ENCODE data around the gene LRP3.

Gene LRP3

GRCh38 chr19:33236696-33237390, 42.7 kb downstream of the LRP3 start:
- no peak for DNase-seq (ENCODE audit: low read depth in 2 of 2)

- DNase-seq (ENCODE audit: low read depth in 2 of 2), result no peak
Observed at GRCh38 chr19:33238481-33239149, 44.5 kb downstream of the LRP3 start.

- no peak for DNase-seq (ENCODE audit: low read depth in 2 of 2)
Observed at GRCh38 chr19:33239223-33239975, 45.3 kb downstream of the LRP3 start.

DNA sequence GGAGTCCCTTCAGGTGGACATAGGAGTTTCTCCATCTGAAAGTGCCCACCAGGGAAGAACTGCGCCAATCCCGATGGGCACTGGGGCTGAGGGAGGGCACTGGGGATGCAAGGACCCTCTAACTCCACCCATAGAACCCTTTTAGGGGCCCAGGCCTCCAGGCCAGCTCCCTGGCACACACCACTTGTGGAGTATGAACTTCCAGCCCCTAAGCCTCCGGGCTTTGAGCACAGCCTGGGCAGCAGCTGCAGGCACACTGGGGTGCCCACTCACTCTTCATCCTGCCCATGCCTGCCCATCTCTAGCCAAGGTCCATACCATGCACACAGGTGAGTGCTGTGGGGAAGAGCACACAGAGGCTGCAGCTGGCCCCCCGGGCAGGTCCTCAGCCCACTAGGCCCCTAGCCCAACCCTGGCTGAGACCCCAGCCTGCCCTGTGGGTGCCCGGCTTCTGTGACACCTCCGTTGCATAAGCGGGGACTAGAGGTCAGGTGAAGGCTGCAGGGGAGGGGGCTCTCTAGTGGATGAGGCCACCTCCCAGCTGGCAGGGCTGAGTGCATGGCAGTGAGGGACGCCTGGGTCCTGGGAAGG, 46.1 kb downstream of the LRP3 start:
- DNase-seq (ENCODE audit: low read depth in 2 of 2), result no peak

DNA sequence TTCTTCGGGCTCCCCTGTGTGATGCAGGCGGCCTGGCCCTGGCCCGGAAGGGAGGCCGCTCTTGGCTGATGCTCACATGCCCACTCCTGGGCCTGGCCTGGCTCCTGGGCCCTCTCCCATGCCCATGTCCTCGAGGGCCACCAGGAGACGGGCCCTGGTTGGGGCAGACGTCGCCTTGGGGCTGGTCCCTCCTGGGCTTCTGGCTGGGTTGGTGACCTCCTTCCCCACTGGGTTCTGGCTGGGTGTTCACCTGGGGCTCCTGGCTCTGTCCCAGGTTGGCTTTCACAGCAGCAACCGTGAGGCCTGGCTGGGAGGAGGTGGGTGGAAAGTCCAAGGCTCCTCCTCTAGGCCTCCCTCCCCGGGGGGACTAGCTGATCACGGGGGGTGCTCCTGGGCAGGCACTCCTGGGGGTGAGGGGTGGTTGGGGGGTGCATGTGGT, 47.0 kb downstream of the LRP3 start:
- no peak for DNase-seq (ENCODE audit: low read depth in 2 of 2)

- peak in 1 of 2 donors; percentile 26 for DNase-seq (ENCODE audit: low read depth in 2 of 2)
Observed at GRCh38 chr19:33241530-33242101, 47.5 kb downstream of the LRP3 start.

DNA sequence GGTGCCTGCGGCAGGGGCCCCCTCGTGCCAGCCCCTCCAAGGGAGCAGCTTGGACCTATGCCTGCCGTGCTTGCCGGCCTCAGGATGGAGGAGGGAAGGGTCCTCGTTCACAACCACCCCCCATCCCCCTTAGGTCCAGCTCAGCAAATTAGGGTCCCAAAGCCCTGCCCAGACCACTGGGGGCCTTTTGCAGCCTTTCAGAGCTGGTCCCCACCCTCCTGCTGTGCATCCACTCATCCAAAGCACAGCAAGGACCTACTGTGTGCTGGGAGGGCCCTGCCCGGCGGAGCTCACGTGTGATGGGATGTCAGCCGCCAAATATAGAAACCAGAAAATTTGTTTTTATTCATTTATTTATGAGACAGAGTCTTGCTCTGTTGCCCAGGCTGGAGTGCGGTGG, 48.0 kb downstream of the LRP3 start:
- no peak for DNase-seq (ENCODE audit: low read depth in 2 of 2)

DNA sequence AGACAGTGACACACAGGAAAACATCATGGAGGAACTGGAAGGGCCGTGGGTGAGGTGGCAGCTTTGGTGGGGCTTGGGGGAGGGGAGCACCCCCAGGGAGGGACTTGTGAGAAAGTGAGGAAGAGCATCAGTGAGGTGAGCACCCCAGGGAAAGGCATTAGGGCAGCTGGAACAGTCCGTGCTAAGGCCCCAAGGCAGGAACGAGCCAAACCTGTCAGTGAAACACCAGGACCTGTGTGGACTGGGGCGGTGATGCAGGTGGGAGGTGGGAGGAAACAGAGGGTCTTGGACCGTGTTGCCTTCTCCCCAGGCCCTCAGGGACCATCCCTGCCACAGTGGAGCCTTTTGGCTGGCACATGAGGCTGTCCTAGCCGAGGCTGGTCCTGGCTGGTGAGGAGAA, 48.8 kb downstream of the LRP3 start:
- DNase-seq (ENCODE audit: low read depth in 2 of 2), result no peak

DNA sequence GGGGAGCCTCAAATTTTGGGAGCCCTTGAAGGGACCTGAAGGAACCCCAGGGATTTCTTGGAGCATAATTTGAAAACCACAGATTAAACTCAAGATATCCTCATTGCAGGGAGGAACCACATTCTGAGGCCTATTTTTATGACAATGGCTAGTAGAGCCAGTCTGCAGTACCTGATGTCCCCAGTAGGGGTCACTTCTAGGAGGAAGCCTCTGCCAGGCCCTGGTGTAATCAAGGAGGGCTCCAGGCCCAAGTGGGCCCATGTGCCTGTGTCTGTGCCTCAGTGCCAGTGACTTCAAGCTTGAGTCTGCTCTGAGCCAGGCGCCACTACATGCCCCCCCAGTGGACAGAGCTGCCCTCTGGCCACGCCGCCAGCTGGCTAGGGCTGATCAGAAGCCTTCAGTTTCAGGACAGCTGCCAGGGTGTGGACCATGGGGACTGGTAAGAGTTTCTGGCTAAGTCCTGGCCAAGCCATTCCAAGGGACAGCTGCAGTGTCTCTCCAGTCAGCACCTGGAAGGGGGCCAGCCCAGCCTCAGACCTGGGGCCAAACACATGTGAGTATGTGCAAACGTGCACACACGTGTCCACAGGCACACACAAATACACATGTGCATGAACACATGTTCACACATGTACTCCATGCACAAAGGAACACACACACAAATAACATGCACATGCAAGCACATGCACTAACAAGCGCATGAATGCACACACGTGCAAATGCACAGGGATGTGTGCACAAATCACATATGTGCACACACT, 52.0 kb downstream of the LRP3 start:
- no peak for DNase-seq (ENCODE audit: low read depth in 2 of 2)

DNA sequence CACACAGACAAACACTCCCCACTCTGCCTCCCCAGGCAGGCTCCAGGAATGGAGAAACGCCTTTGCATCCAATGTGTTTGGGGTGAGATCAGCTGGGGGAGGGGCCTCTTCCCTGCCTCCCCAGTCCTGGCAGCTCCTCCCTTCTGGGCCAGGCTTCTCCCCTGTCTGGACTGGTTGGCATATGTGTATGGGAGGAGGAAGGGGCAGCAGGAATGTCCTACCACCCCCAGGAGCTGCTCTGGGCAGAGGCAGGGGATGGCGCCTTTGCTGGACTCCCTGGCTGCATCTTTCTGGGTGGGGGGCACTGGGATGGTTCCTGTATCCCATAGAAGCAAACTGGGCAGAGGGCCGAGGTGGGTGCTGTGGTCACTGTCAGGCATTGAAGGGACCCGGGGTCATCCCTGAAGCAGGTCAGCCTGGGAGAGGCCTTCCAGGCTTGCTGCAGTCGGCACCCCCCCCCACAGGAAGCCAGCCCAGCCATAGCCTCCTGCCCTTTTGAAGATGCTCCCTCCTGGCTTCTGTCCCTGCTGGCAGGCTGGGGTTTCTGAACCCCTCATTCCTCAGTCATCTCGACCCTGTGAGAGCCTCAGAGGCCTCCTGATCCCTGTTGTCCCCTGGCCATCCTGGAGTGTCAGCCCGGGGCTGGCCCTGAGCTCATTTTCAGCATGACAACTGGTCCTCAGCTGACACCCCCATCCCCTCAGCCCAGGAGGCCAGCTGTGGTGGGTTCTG, 52.7 kb downstream of the LRP3 start:
- DNase-seq (ENCODE audit: low read depth in 2 of 2), result no peak

- DNase-seq (ENCODE audit: low read depth in 2 of 2), result no peak
Observed at GRCh38 chr19:33247441-33247819, 53.3 kb downstream of the LRP3 start.

DNA sequence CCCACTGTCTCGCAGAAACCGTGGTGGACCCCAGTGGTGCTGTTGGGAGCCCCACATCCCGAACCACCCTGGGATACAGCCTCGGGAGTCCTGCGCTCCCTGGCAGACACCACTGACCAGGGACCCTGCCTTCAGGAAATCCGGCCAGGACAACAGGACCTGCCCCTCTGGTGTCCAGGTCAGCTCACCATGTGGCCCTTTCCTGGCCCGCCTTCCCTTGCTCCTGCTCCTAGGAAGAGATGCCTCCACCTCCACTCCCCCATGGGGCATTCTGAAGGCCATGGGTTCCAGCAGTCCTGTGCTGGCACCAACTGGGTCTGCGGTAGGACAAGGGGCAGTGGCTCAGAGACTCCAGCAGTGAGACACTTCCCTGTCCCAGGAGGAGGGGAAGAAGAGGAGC, 54.0 kb downstream of the LRP3 start:
- no peak for DNase-seq (ENCODE audit: low read depth in 2 of 2)

DNA sequence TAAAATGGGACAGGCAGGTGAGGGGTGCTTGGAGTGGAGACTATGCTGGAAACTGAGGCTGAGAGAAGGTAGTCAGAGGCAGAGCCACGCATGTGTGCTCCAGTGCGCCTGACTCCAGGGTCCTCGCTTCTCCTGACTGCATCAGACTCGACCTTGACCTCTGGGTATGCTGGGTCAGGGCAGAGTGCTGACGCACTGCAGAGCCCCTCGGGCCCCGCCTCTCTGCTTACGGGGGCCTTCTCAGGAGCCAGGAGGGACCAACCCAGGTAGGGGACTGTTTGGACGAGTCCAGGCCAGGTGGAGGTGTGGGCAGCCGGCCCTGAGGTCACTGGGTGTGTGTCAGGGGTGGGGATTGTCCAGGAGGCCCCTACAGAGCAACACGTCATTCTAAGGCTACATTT, 54.4 kb downstream of the LRP3 start:
- no peak for DNase-seq (ENCODE audit: low read depth in 2 of 2)

DNA sequence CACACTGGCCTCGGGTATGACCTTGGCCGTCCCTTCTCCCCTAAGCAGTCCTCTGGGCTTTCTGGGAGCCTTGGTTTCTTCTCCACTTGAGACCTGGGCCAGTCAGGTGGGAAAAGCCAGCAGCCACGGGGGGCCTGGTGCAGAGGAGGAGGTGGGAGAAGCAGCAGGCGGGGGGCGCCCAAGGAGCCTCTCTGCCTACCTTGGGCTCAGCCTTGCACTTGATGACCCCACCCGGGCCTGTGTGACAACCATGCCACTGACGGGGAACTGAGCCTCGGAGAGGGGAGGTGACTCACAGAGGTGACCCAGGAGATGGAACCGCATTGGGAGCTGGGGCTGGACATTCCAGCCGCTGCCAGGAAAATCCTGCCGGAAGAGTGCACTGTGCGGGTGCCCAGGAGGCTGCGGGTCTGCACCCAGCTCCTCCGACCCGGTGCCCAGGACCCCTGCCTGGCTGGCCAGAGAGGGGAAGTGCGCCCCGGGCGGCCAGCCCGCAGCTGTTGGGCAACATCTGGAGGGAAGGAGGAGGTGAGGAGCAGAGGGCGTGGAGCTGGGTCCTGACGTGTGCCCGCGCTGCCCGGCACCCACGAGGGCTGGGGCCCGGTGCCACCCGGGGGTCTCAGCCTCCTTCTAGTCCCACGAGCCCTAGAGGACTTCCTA, 55.0 kb downstream of the LRP3 start:
- DNase-seq (ENCODE audit: low read depth in 2 of 2), result no peak

DNA sequence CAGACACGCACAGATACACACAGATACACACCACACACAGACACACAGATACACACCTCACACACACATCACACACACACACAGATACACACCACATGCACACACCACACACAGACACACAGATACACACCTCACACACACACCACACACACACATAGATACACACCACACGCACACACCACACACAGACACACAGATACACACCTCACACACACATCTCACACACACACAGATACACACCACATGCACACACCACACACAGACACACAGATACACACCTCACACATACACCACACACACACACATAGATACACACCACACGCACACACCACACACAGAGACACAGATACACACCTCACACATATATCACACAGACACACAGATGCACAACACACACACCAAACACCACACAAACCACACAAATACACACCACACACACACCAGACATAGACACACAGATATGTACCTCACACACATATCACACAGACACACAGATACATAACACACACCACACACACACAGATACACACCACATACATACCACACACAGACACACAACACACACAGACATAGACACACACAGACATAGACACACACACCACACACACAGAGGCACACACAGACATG, 55.7 kb downstream of the LRP3 start:
- DNase-seq (ENCODE audit: low read depth in 2 of 2), result no peak

- DNase-seq (ENCODE audit: low read depth in 2 of 2), result no peak
Observed at GRCh38 chr19:33250500-33250899, 56.4 kb downstream of the LRP3 start.

DNA sequence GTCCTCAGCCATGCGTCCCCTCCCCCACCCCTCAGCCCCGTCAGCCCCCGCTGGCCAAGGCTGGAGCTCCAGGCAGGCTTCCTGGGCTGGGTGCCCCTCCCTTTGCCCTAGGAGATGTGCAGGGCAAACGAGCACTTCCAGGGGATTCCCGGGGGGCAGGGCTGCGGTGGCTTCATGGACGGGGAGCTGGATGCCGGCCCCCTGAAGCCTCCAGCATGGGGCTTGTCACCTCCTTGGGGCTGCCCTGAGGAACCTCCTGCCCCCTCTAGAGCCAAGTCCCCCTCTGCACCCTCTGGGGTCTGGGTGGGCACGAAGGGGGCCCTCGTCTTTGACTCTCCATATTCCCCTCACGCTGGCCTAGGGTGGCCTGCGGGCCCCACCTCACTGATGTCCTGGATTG, 56.9 kb downstream of the LRP3 start:
- no peak for DNase-seq (ENCODE audit: low read depth in 2 of 2)

- DNase-seq (ENCODE audit: low read depth in 2 of 2), result no peak
Observed at GRCh38 chr19:33251526-33252090, 57.5 kb downstream of the LRP3 start.

- DNase-seq (ENCODE audit: low read depth in 2 of 2), result no peak
Observed at GRCh38 chr19:33252418-33252962, 58.4 kb downstream of the LRP3 start.

All from activated CD8-positive, alpha-beta memory T cell treated with anti-CD3 and anti-CD28 coated beads for 4 hours (primary cell).